HG02571 (cell line): ENCODE results near the gene PODXL2.

Source experiments
- ATAC-seq: cut with Tn5 transposase; IDR thresholded peaks from one replicate; pipeline ENCODE4 v1.9.1; 2021; ENCODE audit warnings: mild to moderate bottlenecking, moderate library complexity; ENCODE audit not compliant: unreplicated experiment

Gene PODXL2

DNA sequence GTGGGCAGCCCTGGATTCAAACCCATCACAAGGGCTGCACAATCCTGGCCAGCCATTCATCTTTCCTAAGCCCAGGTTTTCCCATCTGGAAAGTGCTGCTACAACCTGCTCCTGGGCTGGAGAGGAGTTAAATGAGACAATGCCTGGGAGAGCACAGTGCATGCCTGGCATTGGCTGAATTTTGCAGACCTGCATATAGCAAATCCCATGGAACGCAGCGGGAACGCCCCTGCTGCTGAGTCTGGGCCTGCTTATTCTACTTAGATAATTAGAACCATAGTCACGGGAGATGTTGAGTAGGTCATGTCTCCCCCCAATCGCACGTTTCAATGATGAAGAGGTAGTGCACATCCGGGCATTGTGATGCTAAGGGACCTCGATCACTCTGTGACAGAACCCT, 90.4 kb downstream of the PODXL2 start:
- no peak for ATAC-seq

DNA sequence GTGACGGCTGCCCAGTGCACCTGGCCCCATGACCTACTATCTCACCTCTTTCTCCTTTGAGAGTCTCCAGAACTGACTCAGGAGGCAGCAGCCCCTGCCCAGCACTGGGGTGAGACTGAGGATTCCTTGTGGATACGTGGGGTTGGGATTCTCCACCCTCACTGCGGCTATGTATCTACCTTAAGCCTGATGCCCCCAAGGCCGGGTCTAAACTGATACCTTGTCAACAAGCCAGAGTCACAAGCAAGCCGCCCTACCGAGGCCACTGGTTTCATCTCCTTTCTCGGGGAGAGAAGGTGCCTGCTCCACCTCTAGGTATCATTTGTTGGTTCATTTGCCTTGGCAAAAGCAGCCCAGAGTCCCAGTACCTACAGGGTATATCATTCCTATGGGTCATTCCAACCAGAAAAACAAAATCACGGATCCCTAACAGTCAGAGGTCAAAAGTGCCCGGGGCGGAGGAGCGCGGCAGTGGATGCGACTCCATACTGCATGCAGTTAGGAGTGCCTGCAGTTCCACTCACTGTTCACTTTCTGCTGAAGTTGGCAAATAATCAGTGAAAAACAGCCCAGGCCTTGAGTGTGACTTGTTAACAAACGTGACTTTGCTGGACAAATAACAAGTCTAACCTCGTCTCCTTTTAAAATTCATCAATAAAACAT, 91.3 kb downstream of the PODXL2 start:
- no peak for ATAC-seq

DNA sequence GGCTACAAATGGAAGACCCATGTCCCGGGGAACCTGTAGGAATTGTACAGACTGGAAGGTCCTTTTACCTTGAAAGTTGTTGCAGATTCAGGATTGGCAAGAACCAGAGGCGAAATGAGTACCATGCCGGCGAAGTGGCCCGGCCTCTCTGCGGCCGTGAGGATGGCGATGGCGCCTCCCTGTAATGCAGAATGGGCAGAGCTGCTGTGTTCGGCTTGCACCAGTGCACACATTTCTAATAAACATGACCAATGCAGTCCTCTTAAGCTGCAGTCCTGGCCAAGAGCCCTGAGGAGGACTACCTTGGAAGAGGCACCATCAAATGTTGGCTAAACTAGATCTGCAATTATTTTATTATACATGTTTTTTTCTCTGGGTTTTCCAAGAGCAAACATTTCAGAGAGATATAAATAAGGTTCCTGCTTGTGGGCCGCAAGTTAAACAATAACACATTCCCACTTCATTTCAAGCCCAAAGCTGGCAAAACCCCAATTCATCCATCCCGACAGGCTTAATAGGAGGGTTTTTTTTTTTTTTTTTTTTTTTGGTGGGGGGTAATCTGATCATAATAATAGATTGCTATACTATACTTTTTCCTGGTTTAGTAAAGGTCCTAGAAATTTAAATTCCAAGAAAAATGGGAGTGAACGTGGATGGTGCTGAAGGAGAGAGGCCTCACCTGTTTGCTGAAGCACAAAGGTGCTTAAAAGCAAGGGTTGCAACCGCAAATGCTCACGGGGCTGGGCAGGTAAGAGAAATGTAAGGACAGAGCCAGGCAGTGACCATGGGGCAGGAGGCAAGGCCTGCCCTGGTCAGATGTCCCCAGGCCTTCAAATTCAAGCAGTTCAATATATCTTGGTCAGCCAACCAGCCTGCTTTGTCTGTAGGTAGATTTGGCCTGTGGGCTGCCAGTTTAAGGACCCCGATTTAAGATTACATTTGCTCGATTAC, 92.3 kb downstream of the PODXL2 start:
- no peak for ATAC-seq

DNA sequence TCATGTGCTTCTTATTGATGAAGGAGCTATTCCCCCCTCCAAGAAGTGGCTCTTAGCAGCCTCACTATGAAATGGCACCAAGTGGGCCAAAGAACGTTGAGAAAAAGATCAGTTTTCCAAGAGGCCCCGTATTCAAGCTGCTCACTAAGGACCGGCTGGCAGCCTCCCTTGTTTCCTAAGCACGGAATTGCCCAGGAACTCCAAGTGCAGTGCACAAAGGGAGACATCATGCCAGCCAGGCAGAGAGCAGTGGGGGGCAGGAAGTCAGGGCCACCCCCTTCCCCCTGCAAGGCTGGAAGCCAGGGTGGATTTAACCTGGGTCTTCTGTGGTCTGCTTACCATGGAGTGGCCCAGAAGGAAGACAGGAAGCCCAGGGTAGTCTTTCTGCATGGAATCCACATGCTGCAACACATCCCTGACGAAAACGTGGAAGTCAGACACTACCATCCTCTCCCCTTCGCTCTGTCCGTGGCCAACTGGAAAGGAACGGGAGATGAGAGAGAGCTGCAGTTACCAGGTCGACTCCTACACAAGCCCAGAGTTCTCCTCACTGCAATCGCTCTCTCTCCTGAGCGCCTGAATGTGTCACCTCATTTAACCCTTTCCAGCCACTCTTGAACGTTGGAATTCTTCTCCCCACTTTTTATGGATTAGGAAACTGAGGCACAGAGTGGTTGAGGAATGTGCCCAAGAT, 93.3 kb downstream of the PODXL2 start:
- ATAC-seq, result no peak
